Omental fat pad (tissue), 4 donors: ENCODE measurements around the gene NPPA. TPM values are rescaled to one million over a fixed set of nuclear protein-coding genes. Genes with fewer than 3 reads are reported as not detected.

Source experiments
- ATAC-seq: fragments of 150-250 bp; one replicate; pipeline ENCODE4 v1.9.1; 2016; ENCODE audit warnings: mild to moderate bottlenecking, moderate library complexity; ENCODE audit not compliant: low FRiP score
- DNase-seq: peaks from one replicate; pipeline ENCODE4 v3.0.0-alpha.2; 2019; ENCODE audit warnings: low spot score
- total RNA-seq, 4 donors: library from RNA; depleted of rRNA; stranded (reverse); fragments of >200 nt; gene quantifications; one replicate each; pipeline ENCODE4 v1.1.0, GENCODE V29; 2016
- TF ChIP-seq, protein P1 (sequence below), 3 donors: fragments of 450-650 bp; IDR thresholded peaks; one replicate each; pipeline ENCODE4 v1.5.1; 2016 to 2017; ENCODE audit warnings: antibody characterized with exemption in 3 of 3, mild to moderate bottlenecking in 3 of 3, moderate library complexity in 2 of 3

The NPPA gene
- total RNA-seq, 4 donors from 2014 or later, result not detected

DNA sequence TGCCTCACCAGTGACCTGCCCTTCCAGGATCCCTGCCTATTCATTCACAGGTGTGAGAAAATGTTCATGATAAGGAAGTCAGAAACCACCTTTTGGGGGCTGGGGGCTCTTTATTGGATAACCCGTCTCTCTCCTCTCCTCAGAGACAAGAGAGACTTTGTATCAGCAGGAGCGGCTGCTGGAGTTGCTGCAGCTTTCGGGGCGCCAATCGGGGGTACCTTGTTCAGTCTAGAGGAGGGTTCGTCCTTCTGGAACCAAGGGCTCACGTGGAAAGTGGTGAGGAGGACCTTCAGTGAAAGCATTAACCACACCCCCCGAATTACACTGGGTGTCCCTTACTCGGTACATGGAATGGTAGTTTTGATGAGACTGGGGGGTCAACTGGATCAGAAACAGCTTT lies 20.6 kb downstream of the NPPA start:
- TF ChIP-seq, protein P1, sequence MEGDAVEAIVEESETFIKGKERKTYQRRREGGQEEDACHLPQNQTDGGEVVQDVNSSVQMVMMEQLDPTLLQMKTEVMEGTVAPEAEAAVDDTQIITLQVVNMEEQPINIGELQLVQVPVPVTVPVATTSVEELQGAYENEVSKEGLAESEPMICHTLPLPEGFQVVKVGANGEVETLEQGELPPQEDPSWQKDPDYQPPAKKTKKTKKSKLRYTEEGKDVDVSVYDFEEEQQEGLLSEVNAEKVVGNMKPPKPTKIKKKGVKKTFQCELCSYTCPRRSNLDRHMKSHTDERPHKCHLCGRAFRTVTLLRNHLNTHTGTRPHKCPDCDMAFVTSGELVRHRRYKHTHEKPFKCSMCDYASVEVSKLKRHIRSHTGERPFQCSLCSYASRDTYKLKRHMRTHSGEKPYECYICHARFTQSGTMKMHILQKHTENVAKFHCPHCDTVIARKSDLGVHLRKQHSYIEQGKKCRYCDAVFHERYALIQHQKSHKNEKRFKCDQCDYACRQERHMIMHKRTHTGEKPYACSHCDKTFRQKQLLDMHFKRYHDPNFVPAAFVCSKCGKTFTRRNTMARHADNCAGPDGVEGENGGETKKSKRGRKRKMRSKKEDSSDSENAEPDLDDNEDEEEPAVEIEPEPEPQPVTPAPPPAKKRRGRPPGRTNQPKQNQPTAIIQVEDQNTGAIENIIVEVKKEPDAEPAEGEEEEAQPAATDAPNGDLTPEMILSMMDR (IDR thresholded peaks at IDR 0.05), result no peak
- ATAC-seq (no peak), DNase-seq (no peak)

DNA sequence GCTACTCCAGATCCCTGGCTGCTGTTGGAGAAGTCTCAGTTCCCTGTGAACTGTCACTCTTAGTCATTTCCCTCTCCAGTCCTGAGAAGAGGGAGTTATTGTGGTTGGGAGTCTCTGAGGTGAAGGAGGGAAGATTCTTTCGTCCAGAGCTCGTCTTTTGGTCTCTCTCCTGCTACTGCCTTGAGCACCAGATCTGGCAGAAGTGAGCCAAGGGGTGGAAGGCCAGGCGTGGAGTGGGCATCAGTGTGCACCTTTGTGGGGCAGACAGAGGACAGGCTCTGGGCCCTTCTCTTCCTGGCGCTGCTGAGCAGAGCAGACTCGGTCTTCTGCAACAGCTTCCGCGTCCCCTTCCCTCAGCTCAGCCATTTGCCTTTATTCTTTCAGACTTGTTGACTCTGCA lies 22.5 kb downstream of the NPPA start:
- TF ChIP-seq, protein P1 (IDR thresholded peaks at IDR 0.05), result no peak
- ATAC-seq, result no peak
- no peak for DNase-seq

DNA sequence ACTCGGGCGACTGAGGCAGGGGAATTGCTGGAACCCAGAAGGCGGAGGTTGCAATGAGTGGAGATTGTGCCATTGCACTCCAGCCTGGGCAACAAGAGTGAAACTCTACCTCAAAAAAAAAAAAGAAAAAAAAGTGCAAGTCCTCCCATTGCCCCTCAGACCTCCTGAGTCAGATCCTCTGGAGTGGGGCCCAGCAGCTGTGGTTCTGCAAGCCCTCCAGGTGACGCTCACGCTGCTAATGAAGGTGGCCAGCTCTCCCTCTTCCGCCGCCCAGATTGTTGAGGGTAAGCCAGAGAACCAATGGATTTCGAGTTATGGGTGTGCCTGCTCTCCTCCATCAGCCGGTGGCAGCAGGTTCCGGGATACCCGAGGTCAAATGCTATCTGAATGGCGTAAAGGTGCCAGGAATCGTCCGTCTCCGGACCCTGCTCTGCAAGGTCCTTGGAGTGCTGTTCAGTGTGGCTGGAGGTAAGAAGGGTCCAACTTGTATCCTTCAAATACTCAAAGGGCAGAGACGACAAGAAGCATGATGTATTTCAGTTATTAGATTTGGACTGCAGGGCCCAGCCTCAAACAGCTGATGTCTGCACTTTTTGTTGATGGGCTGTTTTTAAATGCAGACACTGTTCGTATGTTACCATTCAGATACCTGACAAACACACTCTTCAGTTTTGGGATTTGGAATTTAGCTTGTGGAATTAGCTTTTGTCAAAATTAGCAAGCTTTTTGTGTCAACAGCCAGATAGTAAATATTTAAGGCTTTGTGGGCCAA lies 24.0 kb downstream of the NPPA start:
- TF ChIP-seq, protein P1 (IDR thresholded peaks at IDR 0.05), result no peak
- no peak for DNase-seq
- ATAC-seq, result no peak

DNA sequence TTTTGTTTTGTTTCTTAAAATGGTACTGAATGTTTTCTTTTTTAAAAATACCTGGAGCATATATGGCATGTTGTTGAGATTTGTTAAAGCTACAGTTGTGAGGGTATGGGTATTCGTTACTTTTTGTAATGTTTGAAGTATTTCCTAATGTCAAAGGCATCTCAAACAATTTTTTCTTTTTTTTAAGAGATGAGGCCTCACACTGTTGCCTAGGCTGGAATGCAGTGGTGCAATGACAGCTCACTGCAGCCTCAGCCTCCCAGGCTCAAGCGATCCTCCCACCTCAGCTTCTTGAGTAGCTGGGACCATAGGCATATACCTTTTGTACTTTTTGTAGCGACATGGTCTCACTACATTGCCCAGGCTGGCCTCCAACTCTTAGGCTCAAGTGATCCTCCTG lies 25.5 kb downstream of the NPPA start:
- no peak for ATAC-seq
- TF ChIP-seq, protein P1 (IDR thresholded peaks at IDR 0.05), result no peak
- no peak for DNase-seq

DNA sequence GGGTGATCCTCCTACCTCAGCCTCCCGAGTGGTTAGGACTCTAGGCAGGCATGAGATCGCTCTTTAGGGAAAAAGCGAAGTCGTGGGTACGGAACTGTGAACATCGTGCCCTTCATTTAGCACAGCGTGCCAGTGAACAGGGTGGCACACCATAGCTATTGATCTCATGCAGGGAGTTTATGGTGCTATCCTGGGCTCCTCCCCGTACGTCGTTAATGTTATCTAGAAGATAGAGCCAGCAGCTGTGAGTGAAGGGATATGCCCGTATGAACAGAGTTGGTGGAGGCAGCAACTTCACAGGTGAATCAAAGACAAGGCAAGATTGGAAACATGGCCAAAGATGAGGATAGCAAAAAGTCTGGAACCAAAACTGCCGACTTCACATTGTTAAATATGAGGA lies 30.4 kb downstream of the NPPA start:
- TF ChIP-seq, protein P1 (IDR thresholded peaks at IDR 0.05), result no peak
- DNase-seq (no peak), ATAC-seq (no peak)

DNA sequence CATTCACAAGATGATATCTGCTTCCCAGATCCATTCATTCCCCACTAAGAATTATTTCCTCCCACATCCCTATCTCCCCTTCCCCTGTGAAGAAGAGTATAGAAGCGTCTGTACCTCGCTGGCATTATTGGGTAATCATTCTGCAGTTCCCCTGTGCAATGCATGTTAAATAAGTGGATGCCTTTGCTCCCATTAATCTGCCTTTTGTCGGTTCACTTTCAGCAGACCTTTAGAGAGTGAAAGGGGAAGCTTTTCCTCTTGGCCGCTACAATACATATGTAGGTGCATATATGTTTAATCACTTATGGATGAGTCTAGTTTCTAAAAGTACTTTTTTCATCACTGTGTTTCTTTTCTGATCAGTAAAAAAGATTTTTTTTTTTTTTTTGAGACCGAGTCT lies 34.6 kb downstream of the NPPA start:
- ATAC-seq, result no peak

More for the DNA sequence above, 34.6 kb downstream of the NPPA start:
- no peak for DNase-seq
- TF ChIP-seq, protein P1 (IDR thresholded peaks at IDR 0.05), result no peak
